Right cardiac atrium (tissue), 5 donors: ENCODE data around the gene GALNT9. TPM values are rescaled to one million over a fixed set of nuclear protein-coding genes. Genes with fewer than 3 reads are reported as not detected.

Source experiments
- ATAC-seq, 2 donors: fragments of 200-7000 bp; cut with Tn5 transposase; one replicate each; pipeline versions ENCODE4 v1.8.0 to v1.9.1; 2020; ENCODE audit warnings: moderate library complexity in 2 of 2, mild to moderate bottlenecking in 1 of 2
- DNase-seq, 3 donors: peaks; one replicate each; pipeline ENCODE4 v3.0.0-alpha.2; 2020
- H3K27ac ChIP-seq: one replicate; pipeline ENCODE4 v1.5.1; 2013; ENCODE audit warnings: mild to moderate bottlenecking, low read length, control low read depth, moderate library complexity
- H3K27me3 ChIP-seq: one replicate; pipeline ENCODE4 v1.6.1; 2013; ENCODE audit not compliant: control insufficient read depth, insufficient read depth
- H3K4me1 ChIP-seq: one replicate; pipeline ENCODE4 v1.6.1; 2013; ENCODE audit warnings: low read length; ENCODE audit not compliant: control insufficient read depth, insufficient read depth
- H3K4me3 ChIP-seq: one replicate; pipeline ENCODE4 v1.5.1; 2013; ENCODE audit warnings: low read length, control low read depth
- H3K9me3 ChIP-seq: one replicate; pipeline ENCODE4 v1.6.1; 2013; ENCODE audit warnings: low read length; ENCODE audit not compliant: control insufficient read depth
- WGBS: extraction: QIAGEN DNeasy Blood & Tissue Kit; methylation state at CpG from one replicate; pipeline ENCODE4 v1.1.7; 2013; 5-methylcytosine and 5-hydroxymethylcytosine counted together
- intact Hi-C, 4 donors: fragments of 100-400 bp; cut with DNase I; formaldehyde crosslinking; loops; one replicate each; pipeline versions ENCODE4 v1.11.0 to v1.14.0; 2022 to 2023
- polyA plus RNA-seq: library from polyadenylated mRNA; stranded (reverse); fragments of 200-250 nt; gene quantifications from one replicate; pipeline ENCODE4 v1.2.3, GENCODE V29; 2013
- total RNA-seq, 4 donors: library from RNA; stranded (reverse); fragmentation: NEBNext Ultra II Directional; extraction: Animal tissue kit (Norgen Biotek cat#: 25700); gene quantifications; one replicate each; pipeline ENCODE4 v1.2.1, GENCODE V29; 2021
- donor health status: healthy with polysubstance abuse.
- donor health status: DM: no; HTN: yes; CAD: no.
- donor health status: DM: no; HTN: no; CAD: no.
- donor health status: DM: no; HTN: yes; CAD: no; lungs with severe emphysema.
- donor health status: DM: yes; HTN: yes; CAD: no.

GALNT9 gene
- total and polyA plus RNA-seq, 5 donors: 0.05 to 0.21 (median 0.14) TPM; not detected in 2

DNA sequence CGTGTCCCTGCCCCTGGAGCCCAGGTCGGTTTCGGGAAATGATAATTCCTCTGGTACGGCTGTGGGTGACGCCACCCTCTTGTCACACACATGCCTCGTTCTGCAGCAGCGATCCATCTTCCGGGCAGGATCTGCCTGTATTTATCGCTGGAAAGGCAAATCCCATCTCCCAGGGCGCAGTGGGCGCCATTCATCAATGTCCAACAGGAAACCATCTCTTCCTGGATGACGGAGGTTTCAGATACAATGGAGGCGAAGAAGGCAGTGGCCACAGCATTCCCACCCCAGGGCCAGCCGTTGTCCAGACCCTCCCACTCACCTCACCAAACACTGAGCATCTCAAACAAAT lies 110.9 kb downstream of the GALNT9 start:
- Histone ChIP-seq H3K27ac (no peak overlapping the region), H3K4me3 (no peak overlapping the region), H3K27me3 (no peaks in the 10 kb centered on the region), H3K9me3 (no peaks in the 10 kb centered on the region), H3K4me1 (no peaks in the 10 kb centered on the region)
- intact Hi-C loops: no loop called here
- WGBS: 47% methylated on average over 14 of the region's 14 CpGs
- DNase-seq (no peak), ATAC-seq (no peak)

- Histone ChIP-seq H3K9me3 (no peaks in the 10 kb centered on the region), H3K27me3 (no peaks in the 10 kb centered on the region), H3K4me3 (no peak overlapping the region), H3K27ac (no peak overlapping the region), H3K4me1 (no peaks in the 10 kb centered on the region)
- ATAC-seq: no peak
- DNase-seq: peak in 1 of 3 donors; percentile 6
- intact Hi-C loops: no loop called here
- WGBS: 79% methylated on average over 7 of the region's 7 CpGs
Measured at GRCh38 chr12:132217800-132218526, 111.4 kb downstream of the GALNT9 start.

DNA sequence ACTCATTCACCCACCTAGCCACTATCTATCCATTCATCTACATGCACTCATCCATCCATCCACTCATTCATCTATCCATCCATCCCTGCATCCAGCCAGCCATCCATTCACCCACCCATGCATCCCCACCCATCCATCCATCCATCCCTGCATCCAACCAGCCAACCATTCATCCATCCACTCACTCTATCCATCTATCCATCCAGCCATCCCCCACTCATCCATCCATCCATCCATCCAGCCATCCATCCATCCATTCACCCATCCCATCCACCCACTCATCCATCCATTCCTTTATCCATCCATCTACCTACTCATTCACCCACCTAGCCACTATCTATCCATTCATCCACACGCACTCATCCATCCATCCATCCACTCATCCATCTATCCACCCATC lies 112.0 kb downstream of the GALNT9 start:
- H3K4me3 ChIP-seq: no peak overlapping the region
- H3K27me3 ChIP-seq: no peaks in the 10 kb centered on the region
- intact Hi-C loops: no loop called here
- no peaks in the 10 kb centered on the region for H3K9me3 ChIP-seq
- H3K4me1 ChIP-seq: no peaks in the 10 kb centered on the region
- no peak overlapping the region for H3K27ac ChIP-seq
- no peak for ATAC-seq
- DNase-seq: no peak
- WGBS: 95% methylated on average over 1 of the region's 1 CpG

DNA sequence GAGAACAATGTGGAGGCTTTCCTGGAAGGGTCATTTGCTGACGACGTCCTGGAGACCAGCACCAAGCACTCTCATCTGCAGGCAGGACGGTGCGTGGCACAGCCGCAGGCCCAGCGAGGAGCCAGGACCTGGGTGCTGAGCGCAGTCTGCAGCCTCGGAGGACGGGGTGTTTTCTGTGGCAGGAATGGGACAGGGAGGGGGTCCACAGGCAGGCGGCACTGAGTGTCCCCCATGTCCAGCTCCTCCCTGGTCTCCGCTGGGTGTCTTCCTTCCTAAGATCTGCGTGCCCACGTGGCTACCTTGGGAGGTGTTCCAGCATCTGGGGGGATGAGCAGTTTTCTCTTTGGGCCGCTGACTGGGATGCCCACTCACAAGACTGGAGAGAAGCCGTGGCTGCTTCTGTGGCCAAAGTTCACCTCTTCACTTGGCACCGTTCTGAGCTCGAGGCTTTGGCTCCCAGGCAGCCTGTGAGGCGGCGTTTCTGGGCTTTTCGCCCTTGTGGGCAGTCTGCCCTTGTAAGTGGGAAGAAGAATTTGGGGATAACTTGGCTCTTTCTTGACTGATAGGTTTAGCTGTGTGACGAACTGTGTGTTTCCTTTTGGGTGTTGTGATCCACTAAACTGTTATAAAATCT lies 112.9 kb downstream of the GALNT9 start:
- Histone ChIP-seq H3K9me3 (no peaks in the 10 kb centered on the region), H3K27ac (no peak overlapping the region), H3K4me1 (no peaks in the 10 kb centered on the region), H3K4me3 (no peak overlapping the region), H3K27me3 (no peaks in the 10 kb centered on the region)
- 78% methylated on average over 21 of the region's 21 CpGs for WGBS
- intact Hi-C loops: no loop called here
- DNase-seq (peak in 1 of 3 donors; percentile 46), ATAC-seq (no peak)

DNA sequence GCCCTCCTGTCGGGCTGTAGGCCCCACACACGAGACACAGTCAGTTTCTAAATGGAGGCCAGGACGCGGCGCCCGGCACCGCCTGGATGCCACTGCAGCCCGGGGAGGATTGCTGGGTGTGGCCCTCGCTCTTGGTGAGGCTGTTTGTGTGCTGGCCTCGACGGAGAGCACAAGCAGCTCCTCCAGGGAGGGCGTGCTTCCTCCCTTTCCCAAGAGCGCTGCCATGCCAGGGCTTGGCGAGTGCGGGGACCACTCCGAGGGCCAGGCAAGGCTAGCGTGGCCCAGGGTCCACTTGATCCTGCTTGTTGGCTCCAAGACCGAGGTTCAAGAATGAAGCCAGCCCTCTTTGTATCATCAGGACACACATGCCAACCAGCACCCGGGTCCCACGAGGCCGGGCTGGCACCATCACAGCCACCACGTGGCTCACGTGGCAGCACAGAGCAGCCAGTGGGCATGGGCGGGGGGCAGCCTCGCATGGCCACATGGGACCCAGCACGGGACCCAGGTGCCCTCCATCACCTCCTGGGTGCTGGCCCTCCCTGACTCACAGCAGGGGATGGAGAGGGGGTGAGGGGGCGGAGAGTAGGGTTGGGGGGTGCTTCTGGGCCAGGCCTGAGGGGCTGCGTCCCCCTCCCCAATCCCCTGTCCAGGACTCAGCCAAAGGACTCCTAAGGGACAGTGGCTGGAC lies 113.9 kb downstream of the GALNT9 start:
- peak in 1 of 2 donors; percentile 32 for ATAC-seq
- DNase-seq: peak in 1 of 3 donors; percentile 10
- no peak overlapping the region for H3K4me3 ChIP-seq
- H3K4me1 ChIP-seq: no peaks in the 10 kb centered on the region
- H3K27ac ChIP-seq: no peak overlapping the region
- intact Hi-C loops: no loop called here
- no peaks in the 10 kb centered on the region for H3K9me3 ChIP-seq
- WGBS: 80% methylated on average over 28 of the region's 28 CpGs
- H3K27me3 ChIP-seq: no peaks in the 10 kb centered on the region

- ATAC-seq (no peak), DNase-seq (peak in 1 of 3 donors; percentile 32)
- Histone ChIP-seq H3K27ac (no peak overlapping the region), H3K27me3 (no peaks in the 10 kb centered on the region), H3K9me3 (no peaks in the 10 kb centered on the region), H3K4me1 (no peaks in the 10 kb centered on the region), H3K4me3 (no peak overlapping the region)
- intact Hi-C loops: no loop called here
- WGBS: 68% methylated on average over 22 of the region's 22 CpGs
Measured at GRCh38 chr12:132214891-132215290, 114.5 kb downstream of the GALNT9 start.

GRCh38 chr12:132214161-132214476 lies 115.3 kb downstream of the GALNT9 start:
- ATAC-seq: no peak
- intact Hi-C loops: no loop called here
- DNase-seq: peak in 1 of 3 donors; percentile 15
- Histone ChIP-seq H3K27me3 (no peaks in the 10 kb centered on the region), H3K9me3 (no peaks in the 10 kb centered on the region), H3K4me3 (no peak overlapping the region), H3K27ac (no peak overlapping the region), H3K4me1 (no peaks in the 10 kb centered on the region)
- WGBS: 79% methylated on average over 13 of the region's 13 CpGs

DNA sequence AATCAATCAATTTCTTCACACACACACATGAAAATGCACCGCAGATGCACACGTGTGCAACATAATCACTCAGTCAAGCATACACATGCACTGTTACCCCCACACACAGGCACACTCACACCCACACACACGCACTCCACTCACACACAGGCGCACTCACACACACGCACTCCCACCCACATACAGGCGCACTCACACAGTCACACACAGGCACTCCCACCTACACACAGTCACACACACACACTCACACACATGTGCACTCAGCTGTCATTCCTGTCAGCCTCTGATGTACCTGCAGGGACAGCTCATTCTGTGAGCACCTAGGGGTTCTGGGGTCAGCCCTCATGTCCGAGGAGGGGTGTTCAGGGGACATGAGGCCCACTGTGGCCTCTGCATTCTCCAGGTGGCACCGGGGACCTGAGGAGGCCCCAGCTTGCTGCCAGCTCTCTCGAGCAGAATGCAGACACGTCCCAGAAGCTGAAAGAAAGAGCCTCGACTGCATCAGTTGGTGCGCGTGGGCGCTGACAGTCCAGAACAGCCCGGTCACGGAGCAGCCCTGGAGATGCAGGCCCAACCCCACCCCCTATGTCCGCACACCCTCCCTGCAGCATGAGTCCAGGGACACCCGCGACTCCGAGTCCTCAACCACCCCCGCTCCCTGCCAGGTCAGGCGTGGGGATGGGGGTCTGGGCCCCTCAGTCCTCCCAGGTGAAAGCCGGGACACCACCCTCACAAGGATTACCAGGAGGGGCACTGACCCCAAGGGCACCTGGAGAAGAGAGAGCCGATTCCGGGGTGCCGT lies 115.8 kb downstream of the GALNT9 start:
- Histone ChIP-seq H3K4me3 (no peak overlapping the region), H3K27ac (no peak overlapping the region), H3K4me1 (no peaks in the 10 kb centered on the region), H3K27me3 (no peaks in the 10 kb centered on the region), H3K9me3 (no peaks in the 10 kb centered on the region)
- intact Hi-C loops: no loop called here
- ATAC-seq (no peak), DNase-seq (peak in 2 of 3 donors; percentile 29 to 33)
- WGBS: 89% methylated on average over 26 of the region's 26 CpGs

GRCh38 chr12:132211816-132212215 lies 117.6 kb downstream of the GALNT9 start:
- intact Hi-C loops: no loop called here
- Histone ChIP-seq H3K27me3 (no peaks in the 10 kb centered on the region), H3K4me1 (no peaks in the 10 kb centered on the region), H3K9me3 (no peaks in the 10 kb centered on the region), H3K27ac (no peak overlapping the region), H3K4me3 (no peak overlapping the region)
- ATAC-seq: no peak
- DNase-seq: no peak
- WGBS: 92% methylated on average over 17 of the region's 17 CpGs

DNA sequence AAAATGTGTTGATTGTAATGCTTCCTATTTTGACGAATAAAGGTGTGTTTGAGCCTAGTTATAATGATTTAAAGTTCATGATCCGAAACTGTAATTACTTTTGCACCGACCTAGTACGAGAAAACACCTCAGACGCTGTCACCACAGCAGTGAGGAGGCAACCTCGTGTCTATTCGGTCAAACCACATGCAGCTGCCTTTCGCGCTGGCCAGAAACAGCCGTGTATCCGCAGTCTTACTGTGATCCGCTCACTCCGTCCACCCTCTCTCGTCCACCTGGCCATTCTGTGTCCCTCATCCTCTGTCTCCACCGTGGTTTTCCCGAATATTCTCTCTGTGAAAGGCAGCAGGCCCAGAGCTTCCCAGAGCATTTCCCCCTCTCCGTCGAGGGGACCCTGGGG lies 118.1 kb downstream of the GALNT9 start:
- Histone ChIP-seq H3K27me3 (no peaks in the 10 kb centered on the region), H3K9me3 (no peaks in the 10 kb centered on the region), H3K4me1 (no peaks in the 10 kb centered on the region), H3K4me3 (no peak overlapping the region), H3K27ac (no peak overlapping the region)
- intact Hi-C loops: no loop called here
- WGBS: 89% methylated on average over 18 of the region's 18 CpGs
- ATAC-seq: no peak
- no peak for DNase-seq
